ENCODE measurements around the gene ZPBP2. TPM values are rescaled to one million over a fixed set of nuclear protein-coding genes. Genes with fewer than 3 reads are reported as not detected.
A peak's percentile ranks its signal among the peaks of the same experiment; 100 is the strongest.
"Not testable (repeated sequence)": the region's sequence is repeated elsewhere in the genome, so short reads cannot be mapped to it uniquely, and the experiment has no call there.

The ZPBP2 gene
- total RNA-seq, 1 donor from 2014 or later: not detected

- ATAC-seq; intact Hi-C loops (cut with DNase I): not testable (repeated sequence)
Observed at GRCh38 chr17:39850186-39850585, 17.8 kb upstream of the ZPBP2 start.

GRCh38 chr17:39852239-39852638 lies 15.8 kb upstream of the ZPBP2 start:
- intact Hi-C loops (cut with DNase I): no loop called here
- ATAC-seq: no peak
- no peak for DNase-seq (ENCODE audit: missing footprints)

More at GRCh38 chr17:39850186-39850585, 17.8 kb upstream of the ZPBP2 start:
- DNase-seq (ENCODE audit: missing footprints): not testable (repeated sequence)

- DNase-seq (ENCODE audit: missing footprints): no peak
- ATAC-seq: no peak
- intact Hi-C loops (cut with DNase I): no loop called here
Observed at GRCh38 chr17:39854909-39855308, 13.1 kb upstream of the ZPBP2 start.

GRCh38 chr17:39855911-39856649 lies 11.9 kb upstream of the ZPBP2 start:
- DNase-seq (ENCODE audit: missing footprints); ATAC-seq; intact Hi-C loops (cut with DNase I): not testable (repeated sequence)

GRCh38 chr17:39861235-39861634 lies 6.8 kb upstream of the ZPBP2 start:
- no peak for ATAC-seq
- intact Hi-C loops (cut with DNase I): loop anchor here (10.0 kb wide), 2 partner anchors 106 to 316 kb away; no protein-coding TSS in a partner anchor
- DNase-seq (ENCODE audit: missing footprints): no peak

- no peak for ATAC-seq
- intact Hi-C loops (cut with DNase I): loop anchor here (10.0 kb wide), 2 partner anchors 109 to 319 kb away; no protein-coding TSS in a partner anchor
Observed at GRCh38 chr17:39863244-39863917, 4.6 kb upstream of the ZPBP2 start.

GRCh38 chr17:39863918-39864746 lies 3.9 kb upstream of the ZPBP2 start, which contains the start of gene IKZF3:
IKZF3 (minus strand) TSS chr17:39864312; CDS start chr17:39864126, 186 bp downstream.
- intact Hi-C loops (cut with DNase I): loop anchor here (10.0 kb wide), 2 partner anchors 109 to 319 kb away; no protein-coding TSS in a partner anchor
- peak; percentile 65 for ATAC-seq
- peak; percentile 75 for DNase-seq (ENCODE audit: missing footprints)

More at GRCh38 chr17:39863244-39863917, 4.6 kb upstream of the ZPBP2 start:
- DNase-seq (ENCODE audit: missing footprints): no peak

- DNase-seq (ENCODE audit: missing footprints): no peak
- intact Hi-C loops (cut with DNase I): loop anchor here (10.0 kb wide), 2 partner anchors 111 to 321 kb away; no protein-coding TSS in a partner anchor
- no peak for ATAC-seq
Observed at GRCh38 chr17:39866013-39866730, 1.8 kb upstream of the ZPBP2 start.

- ATAC-seq (no peak), DNase-seq (ENCODE audit: missing footprints) (no peak)
- intact Hi-C loops (cut with DNase I): loop anchor here (10.0 kb wide), 2 partner anchors 112 to 322 kb away; no protein-coding TSS in a partner anchor
Observed at GRCh38 chr17:39867084-39867879, 720 bp upstream of the ZPBP2 start.

GRCh38 chr17:39868554-39868942 lies 546 bp downstream of the ZPBP2 start:
- ATAC-seq (no peak), DNase-seq (ENCODE audit: missing footprints) (no peak)
- intact Hi-C loops (cut with DNase I): loop anchor here (10.0 kb wide), 2 partner anchors 114 to 324 kb away; no protein-coding TSS in a partner anchor

GRCh38 chr17:39870776-39871175 lies 2.8 kb downstream of the ZPBP2 start:
- no peak for ATAC-seq
- intact Hi-C loops (cut with DNase I): no loop called here
- no peak for DNase-seq (ENCODE audit: missing footprints)

GRCh38 chr17:39871801-39872200 lies 3.8 kb downstream of the ZPBP2 start:
- intact Hi-C loops (cut with DNase I): loop anchor here (2.0 kb wide), 1 partner anchor 109 kb away; the partner anchor contains the start of gene PSMD3
- ATAC-seq (no peak), DNase-seq (ENCODE audit: missing footprints) (no peak)

GRCh38 chr17:39872751-39873150 lies 4.7 kb downstream of the ZPBP2 start:
- ATAC-seq: no peak
- intact Hi-C loops (cut with DNase I): loop anchor here (2.0 kb wide), 1 partner anchor 108 kb away; the partner anchor contains the start of gene PSMD3
- DNase-seq (ENCODE audit: missing footprints): no peak

GRCh38 chr17:39886102-39886501 lies 18.1 kb downstream of the ZPBP2 start:
- DNase-seq (ENCODE audit: missing footprints); ATAC-seq; intact Hi-C loops (cut with DNase I): not testable (repeated sequence)

GRCh38 chr17:39887078-39887477 lies 19.1 kb downstream of the ZPBP2 start:
- DNase-seq (ENCODE audit: missing footprints) (no peak), ATAC-seq (no peak)
- intact Hi-C loops (cut with DNase I): no loop called here

- ATAC-seq (no peak), DNase-seq (ENCODE audit: missing footprints) (no peak)
- intact Hi-C loops (cut with DNase I): no loop called here
Observed at GRCh38 chr17:39889200-39889599, 21.2 kb downstream of the ZPBP2 start.

- intact Hi-C loops (cut with DNase I): no loop called here
- ATAC-seq (no peak), DNase-seq (ENCODE audit: missing footprints) (no peak)
Observed at GRCh38 chr17:39894681-39895376, 26.8 kb downstream of the ZPBP2 start.
